ENCODE data around the gene SLC25A10. TPM values are rescaled to one million over a fixed set of nuclear protein-coding genes. Genes with fewer than 3 reads are reported as not detected.
A peak's percentile ranks its signal among the peaks of the same experiment; 100 is the strongest.

Gene SLC25A10
- total RNA-seq, 1 experiment from 2014 or later, result 30.9 TPM

DNA sequence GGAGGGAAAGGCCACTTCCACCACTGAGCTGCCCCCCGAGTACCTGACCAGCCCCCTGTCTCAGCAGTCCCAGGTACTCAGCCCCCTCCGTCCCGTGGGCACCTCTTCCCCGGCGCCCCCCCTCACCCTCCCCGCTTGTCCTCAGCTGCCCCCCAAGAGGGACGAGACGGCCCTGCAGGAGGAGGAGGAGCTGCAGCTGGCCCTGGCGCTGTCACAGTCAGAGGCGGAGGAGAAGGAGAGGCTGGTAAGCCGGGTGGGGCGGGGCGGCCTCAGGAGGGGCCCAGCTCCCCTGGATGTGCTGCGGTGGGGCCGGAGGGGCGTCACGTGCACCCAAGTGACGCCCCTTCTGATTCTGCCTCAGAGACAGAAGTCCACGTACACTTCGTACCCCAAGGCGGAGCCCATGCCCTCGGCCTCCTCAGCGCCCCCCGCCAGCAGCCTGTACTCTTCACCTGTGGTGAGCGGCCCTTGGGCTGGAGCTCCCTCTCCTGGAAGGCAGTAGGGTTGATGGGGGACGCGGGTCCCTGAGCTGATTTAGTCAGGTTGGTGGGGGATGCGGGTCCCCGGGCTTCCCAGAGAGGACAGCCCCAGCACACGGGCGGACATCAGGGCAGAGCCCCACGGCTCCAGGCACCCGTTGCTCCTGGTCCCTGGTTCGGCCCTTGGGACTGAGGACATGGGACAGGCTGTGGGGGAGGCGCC, 18.4 kb upstream of the SLC25A10 start:
- no peak overlapping the region for H3K23ac ChIP-seq (ENCODE audit: insufficient read length, low read depth, low read length)
- H3K27me3 Mint-ChIP-seq (ENCODE audit: low read depth), result no peaks in the 10 kb centered on the region
- no CpG with 5 or more reads among the region's 35 CpGs for WGBS (ENCODE audit: extremely low coverage, insufficient read length, low lambda C conversion rate)
- DNase-seq, result peak; percentile 61
- H2BK5ac ChIP-seq (ENCODE audit: insufficient read length, low read length), result no peak overlapping the region
- H3K4me1 Mint-ChIP-seq, result no peaks in the 10 kb centered on the region
- H2BK120ac ChIP-seq (ENCODE audit: low read depth, low read length, poor library complexity, severe bottlenecking), result no peak overlapping the region
- H2AK5ac ChIP-seq (ENCODE audit: insufficient read length, low read length), result no peak overlapping the region
- H2BK15ac ChIP-seq (ENCODE audit: low read depth, low read length), result no peak overlapping the region
- no peak overlapping the region for H3K14ac ChIP-seq (ENCODE audit: insufficient read depth, low read length)
- no peak overlapping the region for H2AFZ ChIP-seq (ENCODE audit: low read length)
- H3K27me3 ChIP-seq (ENCODE audit: insufficient read depth, low read length), result no peaks in the 10 kb centered on the region
- H4K8ac ChIP-seq (replicated peaks; ENCODE audit: insufficient read length, low read depth, low read length), result no peak overlapping the region
- no peaks in the 10 kb centered on the region for H3K23me2 ChIP-seq (ENCODE audit: insufficient read length, low read depth, low read length, poor library complexity, severe bottlenecking)
- no peaks in the 10 kb centered on the region for H3K79me1 ChIP-seq (ENCODE audit: insufficient read depth, low read depth, low read length, poor library complexity, severe bottlenecking)
- H4K91ac ChIP-seq (ENCODE audit: insufficient read length, low read depth, low read length), result no peak overlapping the region
- TF ChIP-seq, protein P1, sequence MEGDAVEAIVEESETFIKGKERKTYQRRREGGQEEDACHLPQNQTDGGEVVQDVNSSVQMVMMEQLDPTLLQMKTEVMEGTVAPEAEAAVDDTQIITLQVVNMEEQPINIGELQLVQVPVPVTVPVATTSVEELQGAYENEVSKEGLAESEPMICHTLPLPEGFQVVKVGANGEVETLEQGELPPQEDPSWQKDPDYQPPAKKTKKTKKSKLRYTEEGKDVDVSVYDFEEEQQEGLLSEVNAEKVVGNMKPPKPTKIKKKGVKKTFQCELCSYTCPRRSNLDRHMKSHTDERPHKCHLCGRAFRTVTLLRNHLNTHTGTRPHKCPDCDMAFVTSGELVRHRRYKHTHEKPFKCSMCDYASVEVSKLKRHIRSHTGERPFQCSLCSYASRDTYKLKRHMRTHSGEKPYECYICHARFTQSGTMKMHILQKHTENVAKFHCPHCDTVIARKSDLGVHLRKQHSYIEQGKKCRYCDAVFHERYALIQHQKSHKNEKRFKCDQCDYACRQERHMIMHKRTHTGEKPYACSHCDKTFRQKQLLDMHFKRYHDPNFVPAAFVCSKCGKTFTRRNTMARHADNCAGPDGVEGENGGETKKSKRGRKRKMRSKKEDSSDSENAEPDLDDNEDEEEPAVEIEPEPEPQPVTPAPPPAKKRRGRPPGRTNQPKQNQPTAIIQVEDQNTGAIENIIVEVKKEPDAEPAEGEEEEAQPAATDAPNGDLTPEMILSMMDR (conservative IDR thresholded peaks at IDR 0.05), result peak; percentile 53
- no peak overlapping the region for H3K4me3 Mint-ChIP-seq
- H3K27ac Mint-ChIP-seq, result no peak overlapping the region
- no peak overlapping the region for H3K27ac ChIP-seq (ENCODE audit: insufficient read length, low read depth, low read length)
- H3K9ac ChIP-seq (ENCODE audit: extremely low read depth, insufficient read length, low read length), result no peak overlapping the region
- no peak overlapping the region for H3K56ac ChIP-seq (ENCODE audit: insufficient read length, low read depth, low read length)
- H3K79me2 ChIP-seq (ENCODE audit: insufficient read depth, low read length), result peaks cover 2% of the 10 kb centered on the region; the same call in 1 of the 2 replicates
- no peaks in the 10 kb centered on the region for H4K20me1 ChIP-seq (ENCODE audit: control insufficient read depth, insufficient read depth, insufficient read length)
- no peaks in the 10 kb centered on the region for H3K9me3 Mint-ChIP-seq
- no peak overlapping the region for H3T11ph ChIP-seq (ENCODE audit: low read length)
- H3K36me3 Mint-ChIP-seq (ENCODE audit: insufficient read depth in 1 of 3, low read depth in 3 of 3), result peaks cover 39 to 78% (median 66%) of the 10 kb centered on the region in 3 experiments
- H3K18ac ChIP-seq (ENCODE audit: insufficient read length, low read depth, low read length), result no peak overlapping the region
- H2BK12ac ChIP-seq (ENCODE audit: insufficient read length, low read depth, low read length), result no peak overlapping the region
- no peak overlapping the region for H4K5ac ChIP-seq (ENCODE audit: insufficient read length, low read depth, low read length)
- no peaks in the 10 kb centered on the region for H3K9me3 ChIP-seq (ENCODE audit: control insufficient read depth, low read depth, low read length)
- no peak overlapping the region for H2BK20ac ChIP-seq (ENCODE audit: low read depth, low read length, poor library complexity, severe bottlenecking)
- no peak overlapping the region for H3K4me2 ChIP-seq (ENCODE audit: insufficient read depth, insufficient read length, low read length)
- H3K4me1 ChIP-seq (ENCODE audit: insufficient read depth, low read length), result no peaks in the 10 kb centered on the region
- no peak overlapping the region for H3K4ac ChIP-seq (ENCODE audit: low read depth, low read length)
